Measurements from ENCODE around the gene PRSS1.
"Not testable (repeated sequence)": the region's sequence is repeated elsewhere in the genome, so short reads cannot be mapped to it uniquely, and the experiment has no call there.

The PRSS1 gene

GRCh38 chr7:142754681-142755575, 5.7 kb downstream of the PRSS1 start:
- Histone ChIP-seq H3K4me1 (ENCODE audit: low read length) (no peaks in the 10 kb centered on the region), H3K9ac (ENCODE audit: low read length) (no peak overlapping the region), H3K9me2 (replicated peaks; ENCODE audit: insufficient read depth, low read length) (no peaks in the 10 kb centered on the region), H2AFZ (ENCODE audit: low read length) (no peak overlapping the region), H3F3A (ENCODE audit: insufficient read depth, low read length) (no peaks in the 10 kb centered on the region), H3K79me2 (ENCODE audit: low read length) (no peaks in the 10 kb centered on the region), H3K4me2 (ENCODE audit: low read depth, low read length) (no peak overlapping the region), H4K20me1 (ENCODE audit: insufficient read depth, low read length) (no peaks in the 10 kb centered on the region), H3K27me3 (replicated peaks; ENCODE audit: insufficient read depth, low read length) (no peaks in the 10 kb centered on the region), H3K9me3 (replicated peaks; ENCODE audit: insufficient read depth, low read length) (no peaks in the 10 kb centered on the region), H3K36me3 (replicated peaks; ENCODE audit: insufficient read depth, low read length) (no peaks in the 10 kb centered on the region), H3K27ac (ENCODE audit: low read length) (no peak overlapping the region), H3K4me3 (ENCODE audit: low read length) (no peak overlapping the region)
- no peak for DNase-seq
- TF ChIP-seq EZH2 (optimal IDR thresholded peaks at IDR 0.05; ENCODE audit: low read depth, low read length) (no peak), EZH2phosphoT487 (IDR thresholded peaks at IDR 0.05; ENCODE audit: low read length) (no peak), CTCF (IDR thresholded peaks at IDR 0.05; ENCODE audit: low read length) (no peak)

- not testable (repeated sequence) for H3K27ac ChIP-seq (ENCODE audit: low read length); DNase-seq; H3F3A ChIP-seq (ENCODE audit: insufficient read depth, low read length); H2AFZ ChIP-seq (ENCODE audit: low read length); H3K4me1 ChIP-seq (ENCODE audit: low read length); H3K9ac ChIP-seq (ENCODE audit: low read length); H4K20me1 ChIP-seq (ENCODE audit: insufficient read depth, low read length); H3K79me2 ChIP-seq (ENCODE audit: low read length); H3K4me3 ChIP-seq (ENCODE audit: low read length); H3K27me3 ChIP-seq (replicated peaks; ENCODE audit: insufficient read depth, low read length); H3K9me2 ChIP-seq (replicated peaks; ENCODE audit: insufficient read depth, low read length); H3K4me2 ChIP-seq (ENCODE audit: low read depth, low read length); H3K9me3 ChIP-seq (replicated peaks; ENCODE audit: insufficient read depth, low read length); H3K36me3 ChIP-seq (replicated peaks; ENCODE audit: insufficient read depth, low read length)
These were observed 9.0 kb downstream of the PRSS1 start for GRCh38 chr7:142758312-142758711.

GRCh38 chr7:142759433-142759832, 10.2 kb downstream of the PRSS1 start:
- no peaks in the 10 kb centered on the region for H3K36me3 ChIP-seq (replicated peaks; ENCODE audit: insufficient read depth, low read length)
- no peak overlapping the region for H3K9ac ChIP-seq (ENCODE audit: low read length)
- no peak overlapping the region for H3K27ac ChIP-seq (ENCODE audit: low read length)
- H3K27me3 ChIP-seq (replicated peaks; ENCODE audit: insufficient read depth, low read length) = no peaks in the 10 kb centered on the region
- H2AFZ ChIP-seq (ENCODE audit: low read length) = no peak overlapping the region
- no peak for TF ChIP-seq EZH2 (optimal IDR thresholded peaks at IDR 0.05; ENCODE audit: low read depth, low read length)
- no peak for TF ChIP-seq CTCF (IDR thresholded peaks at IDR 0.05; ENCODE audit: low read length)
- TF ChIP-seq EZH2phosphoT487 (IDR thresholded peaks at IDR 0.05; ENCODE audit: low read length) = no peak
- no peak overlapping the region for H3K4me2 ChIP-seq (ENCODE audit: low read depth, low read length)
- H3F3A ChIP-seq (ENCODE audit: insufficient read depth, low read length) = no peaks in the 10 kb centered on the region
- H3K9me2 ChIP-seq (replicated peaks; ENCODE audit: insufficient read depth, low read length) = no peaks in the 10 kb centered on the region
- no peaks in the 10 kb centered on the region for H3K79me2 ChIP-seq (ENCODE audit: low read length)
- no peaks in the 10 kb centered on the region for H3K9me3 ChIP-seq (replicated peaks; ENCODE audit: insufficient read depth, low read length)
- H4K20me1 ChIP-seq (ENCODE audit: insufficient read depth, low read length) = no peaks in the 10 kb centered on the region
- H3K4me3 ChIP-seq (ENCODE audit: low read length) = no peak overlapping the region
- H3K4me1 ChIP-seq (ENCODE audit: low read length) = no peaks in the 10 kb centered on the region
- no peak for DNase-seq

GRCh38 chr7:142760071-142760642, 10.9 kb downstream of the PRSS1 start:
- no peaks in the 10 kb centered on the region for H4K20me1 ChIP-seq (ENCODE audit: insufficient read depth, low read length)
- no peak overlapping the region for H2AFZ ChIP-seq (ENCODE audit: low read length)
- DNase-seq = no peak
- TF ChIP-seq EZH2 (optimal IDR thresholded peaks at IDR 0.05; ENCODE audit: low read depth, low read length) (no peak), CTCF (IDR thresholded peaks at IDR 0.05; ENCODE audit: low read length) (no peak), EZH2phosphoT487 (IDR thresholded peaks at IDR 0.05; ENCODE audit: low read length) (no peak)
- no peaks in the 10 kb centered on the region for H3K27me3 ChIP-seq (replicated peaks; ENCODE audit: insufficient read depth, low read length)
- no peaks in the 10 kb centered on the region for H3F3A ChIP-seq (ENCODE audit: insufficient read depth, low read length)
- H3K9me2 ChIP-seq (replicated peaks; ENCODE audit: insufficient read depth, low read length) = no peaks in the 10 kb centered on the region
- H3K4me1 ChIP-seq (ENCODE audit: low read length) = no peaks in the 10 kb centered on the region
- no peak overlapping the region for H3K4me3 ChIP-seq (ENCODE audit: low read length)
- H3K9ac ChIP-seq (ENCODE audit: low read length) = no peak overlapping the region
- no peak overlapping the region for H3K4me2 ChIP-seq (ENCODE audit: low read depth, low read length)
- no peaks in the 10 kb centered on the region for H3K79me2 ChIP-seq (ENCODE audit: low read length)
- H3K9me3 ChIP-seq (replicated peaks; ENCODE audit: insufficient read depth, low read length) = no peaks in the 10 kb centered on the region
- H3K36me3 ChIP-seq (replicated peaks; ENCODE audit: insufficient read depth, low read length) = no peaks in the 10 kb centered on the region
- no peak overlapping the region for H3K27ac ChIP-seq (ENCODE audit: low read length)

- not testable (repeated sequence) for H3K27ac ChIP-seq (ENCODE audit: low read length); H3K9me2 ChIP-seq (replicated peaks; ENCODE audit: insufficient read depth, low read length); H4K20me1 ChIP-seq (ENCODE audit: insufficient read depth, low read length)
These were observed 12.3 kb downstream of the PRSS1 start for GRCh38 chr7:142761606-142762005.

More at GRCh38 chr7:142761606-142762005, 12.3 kb downstream of the PRSS1 start:
- not testable (repeated sequence) for H3K79me2 ChIP-seq (ENCODE audit: low read length); H3K9ac ChIP-seq (ENCODE audit: low read length); DNase-seq; H3K27me3 ChIP-seq (replicated peaks; ENCODE audit: insufficient read depth, low read length); H3K4me1 ChIP-seq (ENCODE audit: low read length); H2AFZ ChIP-seq (ENCODE audit: low read length); H3K4me2 ChIP-seq (ENCODE audit: low read depth, low read length); H3K4me3 ChIP-seq (ENCODE audit: low read length); H3K9me3 ChIP-seq (replicated peaks; ENCODE audit: insufficient read depth, low read length); H3K36me3 ChIP-seq (replicated peaks; ENCODE audit: insufficient read depth, low read length); H3F3A ChIP-seq (ENCODE audit: insufficient read depth, low read length)
